Neutrophil (primary cell): ENCODE data around the gene PPM1D.

Experiments used
- H3K27ac ChIP-seq: fragments of 200-600 bp; sonication (generic); 2 replicates; pipeline ENCODE4 v1.5.1; 2016; ENCODE audit warnings: mild to moderate bottlenecking, moderate library complexity
- H3K27me3 ChIP-seq: fragments of 200-600 bp; sonication (generic); 2 replicates; pipeline ENCODE4 v1.6.0; 2016; ENCODE audit warnings: mild to moderate bottlenecking
- H3K36me3 ChIP-seq: fragments of 200-600 bp; sonication (generic); 2 replicates; pipeline ENCODE4 v1.5.1; 2017
- H3K4me1 ChIP-seq, 2 experiments: fragments of 200-600 bp in 1 of 2; sonication (generic) in 1 of 2; 1 replicate in 1 of 2; 2 replicates in 1 of 2; pipeline versions ENCODE4 v1.5.1 to v1.6.1; 2013 to 2016; ENCODE audit warnings: low read depth in 1 of 2, low read length in 1 of 2, mild to moderate bottlenecking in 1 of 2, moderate library complexity in 1 of 2; ENCODE audit not compliant: control insufficient read depth in 1 of 2, insufficient read depth in 1 of 2
- H3K4me3 ChIP-seq, 2 experiments: fragments of 200-600 bp in 1 of 2; sonication (generic) in 1 of 2; 1 replicate in 1 of 2; 2 replicates in 1 of 2; pipeline ENCODE4 v1.5.1; 2013 to 2016; ENCODE audit warnings: low read depth in 1 of 2, low read length in 1 of 2, mild to moderate bottlenecking in 1 of 2, moderate library complexity in 1 of 2
- H3K9me3 ChIP-seq: fragments of 200-600 bp; sonication (generic); 2 replicates; pipeline ENCODE4 v1.5.1; 2016
- CTCF ChIP-seq: fragments of 200-600 bp; sonication (generic); IDR thresholded peaks from 2 replicates; pipeline ENCODE4 v1.5.1; 2016; ENCODE audit warnings: antibody characterized with exemption

The PPM1D gene

GRCh38 chr17:60628252-60628889, 28.4 kb downstream of the PPM1D start:
- H3K27ac ChIP-seq: no peak overlapping the region

GRCh38 chr17:60629120-60629519, 29.1 kb downstream of the PPM1D start:
- Histone ChIP-seq H3K27ac (no peak overlapping the region), H3K4me3 (no peak overlapping the region), H3K27me3 (no peaks in the 10 kb centered on the region), H3K36me3 (peaks cover 45% of the 10 kb centered on the region), H3K4me1 (no peaks in the 10 kb centered on the region), H3K9me3 (no peaks in the 10 kb centered on the region)
- no peak for TF ChIP-seq CTCF

More at GRCh38 chr17:60628252-60628889, 28.4 kb downstream of the PPM1D start:
- no peaks in the 10 kb centered on the region for H3K27me3 ChIP-seq
- H3K9me3 ChIP-seq: no peaks in the 10 kb centered on the region
- no peak overlapping the region for H3K4me3 ChIP-seq
- H3K36me3 ChIP-seq: peaks cover 40% of the 10 kb centered on the region
- no peak for TF ChIP-seq CTCF
- no peaks in the 10 kb centered on the region for H3K4me1 ChIP-seq

- Histone ChIP-seq H3K36me3 (peaks cover 49% of the 10 kb centered on the region), H3K9me3 (no peaks in the 10 kb centered on the region), H3K27ac (no peak overlapping the region), H3K27me3 (no peaks in the 10 kb centered on the region), H3K4me1 (no peaks in the 10 kb centered on the region), H3K4me3 (no peak overlapping the region)
- no peak for TF ChIP-seq CTCF
Measured at GRCh38 chr17:60630352-60630751, 30.4 kb downstream of the PPM1D start.

GRCh38 chr17:60631119-60631518, 31.1 kb downstream of the PPM1D start:
- no peaks in the 10 kb centered on the region for H3K4me1 ChIP-seq
- H3K9me3 ChIP-seq: no peaks in the 10 kb centered on the region
- H3K27ac ChIP-seq: no peak overlapping the region
- H3K36me3 ChIP-seq: peaks cover 50% of the 10 kb centered on the region
- no peak for TF ChIP-seq CTCF
- no peaks in the 10 kb centered on the region for H3K27me3 ChIP-seq
- no peak overlapping the region for H3K4me3 ChIP-seq

- no peak for TF ChIP-seq CTCF
- Histone ChIP-seq H3K4me1 (no peaks in the 10 kb centered on the region), H3K27ac (no peak overlapping the region), H3K27me3 (no peaks in the 10 kb centered on the region), H3K4me3 (no peak overlapping the region), H3K36me3 (peaks cover 51% of the 10 kb centered on the region), H3K9me3 (no peaks in the 10 kb centered on the region)
Measured at GRCh38 chr17:60637683-60638082, 37.7 kb downstream of the PPM1D start.

- TF ChIP-seq CTCF: no peak
Measured at GRCh38 chr17:60639019-60639330, 39.0 kb downstream of the PPM1D start.

More at GRCh38 chr17:60639019-60639330, 39.0 kb downstream of the PPM1D start:
- Histone ChIP-seq H3K27ac (no peak overlapping the region), H3K27me3 (no peaks in the 10 kb centered on the region), H3K4me3 (no peak overlapping the region), H3K9me3 (no peaks in the 10 kb centered on the region), H3K4me1 (no peaks in the 10 kb centered on the region), H3K36me3 (peaks cover 46% of the 10 kb centered on the region)
